DMS 273 treated with DMSO at 0.1 percent for 48 hours (cell line): ENCODE data around the gene IL21R.
A peak's percentile ranks its signal among the peaks of the same experiment; 100 is the strongest.

Source experiments
- DNase-seq: peaks from one replicate; lab custom pipeline; 2025; lab: John Stamatoyannopoulos, UW

IL21R gene

DNA sequence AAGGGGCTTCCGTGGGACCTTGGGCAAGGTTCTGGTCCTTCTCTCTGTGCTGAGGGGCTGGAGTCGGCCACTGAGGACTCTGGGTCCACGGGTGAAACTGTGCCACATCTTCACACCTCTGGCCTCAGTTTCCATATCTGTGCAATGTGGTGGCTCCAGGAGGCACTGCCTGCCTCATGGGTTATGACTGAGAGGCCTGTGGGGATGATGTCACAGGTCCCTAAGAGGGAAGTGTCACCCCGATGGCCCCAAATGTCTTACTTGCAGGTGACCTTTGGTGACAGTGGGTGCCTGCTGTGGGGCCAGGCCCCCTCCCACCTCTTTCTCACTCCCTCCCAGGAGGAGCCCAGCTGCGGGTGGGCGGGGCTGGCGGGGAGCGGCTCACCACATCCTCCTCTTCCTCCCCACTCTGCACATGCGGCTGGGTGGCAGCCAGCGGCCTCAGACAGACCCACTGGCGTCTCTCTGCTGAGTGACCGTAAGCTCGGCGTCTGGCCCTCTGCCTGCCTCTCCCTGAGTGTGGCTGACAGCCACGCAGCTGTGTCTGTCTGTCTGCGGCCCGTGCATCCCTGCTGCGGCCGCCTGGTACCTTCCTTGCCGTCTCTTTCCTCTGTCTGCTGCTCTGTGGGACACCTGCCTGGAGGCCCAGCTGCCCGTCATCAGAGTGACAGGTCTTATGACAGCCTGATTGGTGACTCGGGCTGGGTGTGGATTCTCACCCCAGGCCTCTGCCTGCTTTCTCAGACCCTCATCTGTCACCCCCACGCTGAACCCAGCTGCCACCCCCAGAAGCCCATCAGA is at the start of gene IL21R:
TSS of gene IL21R (plus strand) at position 407 of the 801 bp plus-strand sequence. CDS start 27,898 bp downstream, outside the sequence.
- DNase-seq: peak; percentile 20

GRCh38 chr16:27353853-27354252 is 48.1 kb upstream of the IL21R start:
- DNase-seq: no peak

- DNase-seq: peak; percentile 6
Measured at GRCh38 chr16:27355610-27356009, 46.4 kb upstream of the IL21R start.

DNA sequence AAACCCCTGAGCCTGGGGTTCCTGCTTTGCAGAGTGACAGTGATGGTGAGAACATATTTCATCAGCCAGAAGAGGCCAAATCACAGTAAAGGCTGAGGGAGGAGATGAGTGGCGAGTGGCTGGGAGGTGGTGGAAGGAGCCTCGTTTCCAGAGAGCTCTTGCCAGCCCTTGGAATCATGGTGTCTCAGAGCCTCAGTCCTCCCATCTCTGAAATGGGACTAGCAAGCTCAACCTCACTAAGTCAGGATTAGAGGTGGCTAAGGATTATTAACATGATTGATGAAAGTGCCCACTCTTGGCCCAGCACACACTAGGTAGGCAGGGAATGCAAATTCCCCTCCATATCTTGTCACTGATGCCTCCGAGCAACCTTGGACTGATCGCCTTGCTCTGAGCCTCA is 45.2 kb upstream of the IL21R start:
- no peak for DNase-seq

- DNase-seq: no peak
Measured at GRCh38 chr16:27359051-27359450, 42.9 kb upstream of the IL21R start.

- no peak for DNase-seq
Measured at GRCh38 chr16:27359615-27360014, 42.4 kb upstream of the IL21R start.

GRCh38 chr16:27361987-27362386 is 40.0 kb upstream of the IL21R start:
- DNase-seq: no peak

- DNase-seq: no peak
Measured at GRCh38 chr16:27362570-27363245, 39.3 kb upstream of the IL21R start.

DNA sequence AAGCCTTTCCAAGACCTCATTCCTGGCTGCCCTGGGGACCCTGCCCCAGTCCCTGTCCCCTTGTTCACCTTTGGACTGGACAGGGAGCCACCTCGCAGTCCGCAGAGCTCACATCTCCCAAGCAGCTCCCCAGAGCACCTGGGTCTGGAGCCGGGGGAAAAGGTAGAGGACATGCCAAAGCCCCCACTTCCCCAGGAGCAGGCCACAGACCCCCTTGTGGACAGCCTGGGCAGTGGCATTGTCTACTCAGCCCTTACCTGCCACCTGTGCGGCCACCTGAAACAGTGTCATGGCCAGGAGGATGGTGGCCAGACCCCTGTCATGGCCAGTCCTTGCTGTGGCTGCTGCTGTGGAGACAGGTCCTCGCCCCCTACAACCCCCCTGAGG is 38.7 kb upstream of the IL21R start:
- DNase-seq: no peak

DNA sequence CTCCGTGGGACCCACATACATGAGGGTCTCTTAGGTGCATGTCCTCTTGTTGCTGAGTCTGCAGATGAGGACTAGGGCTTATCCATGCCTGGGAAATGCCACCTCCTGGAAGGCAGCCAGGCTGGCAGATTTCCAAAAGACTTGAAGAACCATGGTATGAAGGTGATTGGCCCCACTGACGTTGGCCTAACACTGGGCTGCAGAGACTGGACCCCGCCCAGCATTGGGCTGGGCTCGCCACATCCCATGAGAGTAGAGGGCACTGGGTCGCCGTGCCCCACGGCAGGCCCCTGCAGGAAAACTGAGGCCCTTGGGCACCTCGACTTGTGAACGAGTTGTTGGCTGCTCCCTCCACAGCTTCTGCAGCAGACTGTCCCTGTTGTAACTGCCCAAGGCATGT is 38.2 kb upstream of the IL21R start:
- DNase-seq: no peak

DNA sequence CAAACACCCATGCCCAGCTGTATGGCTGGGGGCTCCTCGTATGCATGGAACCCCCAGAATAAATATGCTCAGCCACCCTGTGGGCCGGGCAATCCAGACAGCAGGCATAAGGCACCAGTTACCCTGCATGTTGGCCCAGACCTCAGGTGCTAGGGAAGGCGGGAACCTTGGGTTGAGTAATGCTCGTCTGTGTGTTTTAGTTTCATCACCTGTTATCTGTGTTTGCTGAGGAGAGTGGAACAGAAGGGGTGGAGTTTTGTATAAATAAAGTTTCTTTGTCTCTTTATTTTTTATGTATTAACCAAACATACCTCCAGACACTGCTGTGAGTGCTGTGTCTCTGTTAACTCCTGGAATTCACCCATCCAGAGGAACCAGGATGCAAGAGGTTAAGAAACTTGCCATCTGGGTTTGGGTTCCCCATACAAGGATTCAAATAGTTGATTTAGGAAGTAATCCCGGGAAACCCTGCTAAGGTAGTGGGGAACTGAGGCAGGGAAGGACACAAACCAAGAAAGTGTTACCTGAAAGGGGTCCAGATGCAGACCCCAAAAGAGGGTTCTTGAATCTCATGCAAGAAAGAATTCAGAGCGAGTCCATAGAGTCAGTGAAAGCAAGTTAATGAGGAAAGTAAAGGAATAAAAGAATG is 37.4 kb upstream of the IL21R start:
- DNase-seq: no peak

DNA sequence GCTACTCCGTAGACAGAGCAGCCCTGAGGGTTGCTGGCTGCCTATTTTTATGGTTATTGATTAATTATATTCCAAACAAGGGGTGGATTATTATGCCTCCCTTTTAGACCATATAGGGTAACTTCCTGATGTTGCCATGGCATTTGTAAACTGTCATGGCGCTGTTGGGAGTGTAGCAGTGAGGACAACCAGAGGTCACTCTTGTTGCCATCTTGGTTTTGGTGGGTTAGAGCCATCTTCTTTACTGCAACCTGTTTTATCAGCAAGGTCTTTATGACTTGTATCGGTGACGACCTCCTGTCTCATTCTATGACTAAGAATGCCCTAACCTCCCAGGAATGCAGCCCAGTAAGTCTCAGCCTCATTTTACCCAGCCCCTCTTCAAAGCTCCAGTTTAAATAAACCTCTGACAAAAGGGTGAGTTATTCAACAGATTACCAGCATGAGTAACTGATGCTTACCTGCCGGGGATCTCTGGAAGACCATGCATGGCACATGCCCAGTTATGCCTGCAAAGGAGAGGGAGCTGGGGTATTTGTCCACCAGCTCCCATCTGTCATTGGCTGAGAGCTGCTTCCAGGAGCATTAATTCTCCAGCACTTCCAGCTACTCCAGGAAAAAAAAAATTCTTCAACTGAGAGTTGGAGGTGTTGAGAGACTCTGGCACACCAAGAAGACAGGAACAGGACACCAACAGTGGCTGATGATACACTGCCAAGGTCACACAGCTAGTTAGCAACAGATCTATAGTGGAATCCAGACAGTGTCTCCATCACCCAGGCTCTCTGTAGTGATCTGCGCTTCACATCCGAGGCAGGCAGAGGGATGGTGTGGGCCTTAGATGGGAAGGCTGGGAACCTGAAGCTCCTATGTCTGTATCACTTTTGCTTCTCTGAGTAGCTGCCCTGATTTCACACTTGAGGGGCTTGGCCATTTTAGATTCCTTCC is 36.6 kb upstream of the IL21R start:
- DNase-seq: no peak

DNA sequence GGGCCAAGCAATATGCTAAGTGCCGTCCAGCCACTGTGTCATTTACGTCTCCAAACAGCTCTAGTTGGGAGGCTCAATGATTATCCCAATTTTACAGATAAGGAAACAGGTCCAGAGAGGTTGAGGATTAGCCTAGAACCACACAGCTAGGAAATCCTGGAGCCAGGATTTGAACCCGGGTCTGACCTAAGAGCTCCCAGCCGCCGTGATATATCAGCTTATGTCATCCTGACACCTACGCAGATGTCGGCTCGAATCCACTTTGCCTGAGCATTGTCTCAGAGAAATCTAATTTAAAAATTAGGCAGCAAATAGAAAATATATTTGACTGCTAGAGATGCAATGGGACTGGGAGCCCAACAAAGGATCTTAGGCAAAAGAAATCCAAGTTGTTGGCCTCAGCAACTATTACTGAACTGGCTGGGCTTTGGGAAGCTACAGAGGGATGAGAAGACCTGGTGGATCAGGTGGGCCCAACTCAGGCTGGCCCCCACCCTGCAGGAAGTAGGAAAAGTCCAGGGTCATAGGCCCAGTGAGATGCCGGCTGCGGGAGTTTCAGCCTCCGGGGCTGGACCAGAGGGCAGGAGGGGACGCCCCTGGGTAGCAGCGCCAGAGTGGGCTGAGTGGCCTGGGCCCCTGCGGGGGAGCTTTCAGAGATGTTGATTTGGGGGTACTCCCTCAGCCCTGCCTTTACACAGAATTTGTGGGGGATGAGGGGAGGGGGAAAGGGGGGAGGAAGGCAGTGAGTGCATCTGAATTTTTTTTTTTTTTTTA is 35.1 kb upstream of the IL21R start:
- no peak for DNase-seq

DNA sequence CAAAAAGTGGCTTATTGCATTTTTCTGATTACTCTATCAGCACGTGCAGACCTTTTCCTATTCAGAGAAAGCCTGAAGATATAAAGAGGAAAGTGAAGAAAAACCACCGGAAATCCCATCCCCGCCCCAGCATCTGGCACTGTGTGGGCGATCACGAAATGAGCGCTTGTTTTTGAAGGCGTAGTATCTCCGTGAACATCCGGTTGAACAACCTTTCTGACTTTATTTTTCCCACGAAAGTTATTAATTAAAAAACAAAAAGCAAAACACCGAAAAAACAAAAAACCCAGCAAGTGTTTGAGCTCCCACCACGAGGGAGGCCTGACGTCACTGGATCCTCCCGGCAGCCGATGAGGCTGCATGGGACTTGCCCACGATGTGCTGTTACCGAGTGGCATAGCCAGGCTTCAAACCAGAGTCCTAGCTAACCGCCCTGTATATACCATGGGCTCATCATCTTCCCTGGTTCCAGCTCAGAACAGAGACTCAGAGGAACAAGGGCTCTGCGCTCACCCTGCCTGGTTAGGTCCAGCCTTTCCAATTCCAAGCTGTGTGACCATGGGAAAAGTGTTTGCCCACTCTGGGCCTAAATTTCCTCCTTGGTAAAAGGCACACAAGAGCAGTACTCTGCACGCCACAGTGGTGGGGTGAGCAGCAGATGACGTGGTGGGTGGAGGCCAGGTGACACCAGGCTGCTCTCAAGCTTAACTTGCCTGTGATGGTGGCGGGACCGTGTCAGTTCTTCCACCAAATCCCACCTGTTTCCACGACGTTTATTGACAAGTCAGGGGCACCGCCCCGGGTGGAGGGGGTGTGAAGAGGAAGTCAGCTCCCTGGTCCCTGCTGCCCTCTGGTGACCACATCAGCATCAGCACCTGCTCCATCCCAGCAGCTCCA is 34.3 kb upstream of the IL21R start:
- DNase-seq: peak; percentile 27

DNA sequence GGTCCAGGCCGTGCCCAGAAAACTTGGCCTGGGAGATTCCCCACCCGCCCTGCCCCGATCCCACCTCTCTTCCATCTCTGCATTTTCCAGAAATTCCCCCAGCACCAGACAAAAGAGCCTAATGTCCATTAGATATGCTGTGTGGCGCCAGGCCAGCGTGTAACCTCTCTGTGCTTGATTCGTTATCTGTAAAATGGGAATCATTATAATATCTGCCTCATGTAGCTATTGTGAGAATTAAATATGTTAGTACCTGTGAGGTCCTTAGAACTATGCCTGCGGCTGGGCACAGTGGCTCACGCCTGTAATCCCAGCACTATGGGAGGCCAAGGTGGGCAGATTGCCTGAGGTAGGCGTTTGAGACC is 33.6 kb upstream of the IL21R start:
- no peak for DNase-seq

DNA sequence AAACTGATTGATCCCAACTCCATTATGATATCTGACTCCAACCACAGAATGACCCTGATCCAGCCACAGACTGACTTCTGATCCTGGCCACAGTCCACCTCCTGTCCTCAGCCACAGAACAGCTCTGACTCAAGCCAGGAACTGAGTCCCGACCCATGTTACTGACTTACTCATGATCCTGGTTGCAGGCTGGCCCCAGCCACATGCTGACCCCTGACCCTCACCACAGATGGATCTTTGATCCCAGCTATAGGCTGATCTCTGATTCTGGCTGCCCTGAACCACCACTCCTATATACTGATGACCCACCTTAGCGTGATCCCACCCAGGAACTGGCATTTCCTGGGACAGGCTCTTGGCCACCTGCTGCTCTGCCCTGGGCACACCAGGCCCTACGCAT is 32.2 kb upstream of the IL21R start:
- no peak for DNase-seq

DNA sequence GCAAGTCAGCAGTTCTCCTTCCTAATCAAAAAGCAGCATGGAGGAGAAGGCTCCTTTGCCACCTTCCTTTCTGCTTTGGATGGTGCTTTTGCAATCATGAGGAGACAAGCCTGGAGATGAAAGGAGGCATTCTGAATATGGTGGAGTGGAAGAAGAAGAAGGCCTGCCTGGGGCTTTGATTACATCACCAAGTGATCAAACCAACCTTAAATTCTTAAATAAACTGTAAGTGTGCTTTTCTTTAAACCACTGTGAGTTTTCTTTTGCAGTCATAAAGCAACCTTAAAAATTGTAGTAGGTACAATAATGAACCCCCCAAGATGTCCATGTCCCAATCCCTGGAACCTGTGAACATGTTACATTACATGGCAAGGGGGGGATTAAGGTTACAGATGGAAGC is 31.7 kb upstream of the IL21R start:
- DNase-seq: no peak

- DNase-seq: no peak
Measured at GRCh38 chr16:27373312-27373711, 28.7 kb upstream of the IL21R start.

DNA sequence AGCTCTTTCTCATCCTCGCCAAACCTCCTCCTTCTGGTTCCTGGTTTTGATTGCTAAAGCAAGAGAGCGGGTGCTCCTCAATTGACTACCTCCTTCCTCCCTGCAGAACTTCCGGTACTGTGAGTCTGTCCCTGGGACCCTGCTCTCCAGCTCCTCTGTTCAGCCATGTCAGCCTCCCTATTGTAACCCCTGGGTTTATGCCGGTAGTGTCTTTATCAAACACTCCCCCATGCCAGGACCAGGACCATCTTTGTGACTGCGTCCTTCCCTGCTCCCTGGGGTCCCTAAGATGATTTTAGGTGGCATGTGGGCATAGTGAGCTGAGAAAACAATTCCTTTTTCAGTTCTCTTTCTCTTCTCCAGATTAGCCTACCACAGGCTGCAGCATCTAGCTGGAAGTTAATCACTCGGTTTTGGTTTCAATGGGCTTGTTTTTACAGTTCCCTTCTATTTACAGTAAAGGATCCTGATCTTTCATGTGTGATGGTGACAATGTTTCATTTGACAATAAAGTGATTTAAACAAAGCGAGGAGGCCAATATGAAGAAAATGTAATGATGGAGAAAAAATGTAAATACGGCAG is 27.7 kb upstream of the IL21R start:
- no peak for DNase-seq
